Mesendoderm (in vitro differentiated cells): ENCODE results near the gene SUV39H2.
A peak's percentile ranks its signal among the peaks of the same experiment; 100 is the strongest.
"Not testable (repeated sequence)": the region's sequence is repeated elsewhere in the genome, so short reads cannot be mapped to it uniquely, and the experiment has no call there.

Source experiments
- DNase-seq: peaks from one replicate; pipeline ENCODE4 v3.0.0; 2013
- H2AK5ac ChIP-seq: 2 replicates; pipeline ENCODE4 v1.6.1; 2013; ENCODE audit warnings: low read length, inconsistent platforms
- H2BK120ac ChIP-seq: 2 replicates; pipeline ENCODE4 v1.6.1; 2013; ENCODE audit warnings: low read depth, mild to moderate bottlenecking, low read length, moderate library complexity, mixed read lengths
- H2BK15ac ChIP-seq: replicated peaks from 2 replicates; pipeline ENCODE4 v1.6.1; 2013; ENCODE audit warnings: low read depth, mild to moderate bottlenecking, moderate library complexity
- H2BK5ac ChIP-seq: 2 replicates; pipeline ENCODE4 v1.6.1; 2013; ENCODE audit warnings: low read length, inconsistent platforms
- H3K18ac ChIP-seq: 2 replicates; pipeline ENCODE4 v1.6.1; 2013; ENCODE audit warnings: mild to moderate bottlenecking, low read length, mixed read lengths
- H3K23ac ChIP-seq: one replicate; pipeline ENCODE4 v1.6.1; 2013; ENCODE audit warnings: low read length
- H3K27ac ChIP-seq: 2 replicates; pipeline ENCODE4 v1.5.1; 2013; ENCODE audit warnings: low read depth, mild to moderate bottlenecking, inconsistent platforms, low read length, moderate library complexity
- H3K27me3 ChIP-seq: 2 replicates; pipeline ENCODE4 v1.6.1; 2013; ENCODE audit warnings: low read length, control low read depth, mild to moderate bottlenecking, inconsistent platforms; ENCODE audit not compliant: insufficient read depth, poor library complexity
- H3K36me3 ChIP-seq: 2 replicates; pipeline ENCODE4 v1.6.1; 2013; ENCODE audit warnings: low read length, inconsistent platforms; ENCODE audit not compliant: control insufficient read depth, insufficient read depth
- H3K4ac ChIP-seq: one replicate; pipeline ENCODE4 v1.6.1; 2013; ENCODE audit warnings: low read depth, mild to moderate bottlenecking, low read length, moderate library complexity
- H3K4me1 ChIP-seq: 2 replicates; pipeline ENCODE4 v1.6.1; 2013; ENCODE audit warnings: low read depth, low read length, inconsistent platforms; ENCODE audit not compliant: control insufficient read depth
- H3K4me2 ChIP-seq: 2 replicates; pipeline ENCODE4 v1.6.1; 2013; ENCODE audit warnings: low read length
- H3K4me3 ChIP-seq: 2 replicates; pipeline ENCODE4 v1.5.1; 2013; ENCODE audit warnings: mild to moderate bottlenecking, low read length
- H3K56ac ChIP-seq: one replicate; pipeline ENCODE4 v1.6.1; 2013; ENCODE audit warnings: low read length
- H3K79me1 ChIP-seq: 2 replicates; pipeline ENCODE4 v1.6.1; 2013; ENCODE audit warnings: low read length, inconsistent platforms
- H3K79me2 ChIP-seq: 2 replicates; pipeline ENCODE4 v1.6.1; 2013; ENCODE audit warnings: mild to moderate bottlenecking, low read length; ENCODE audit not compliant: control insufficient read depth, insufficient read depth
- H3K9ac ChIP-seq: 2 replicates; pipeline ENCODE4 v1.6.1; 2013; ENCODE audit warnings: low read length, inconsistent platforms
- H4K5ac ChIP-seq: one replicate; pipeline ENCODE4 v1.6.1; 2013; ENCODE audit warnings: low read length
- H4K8ac ChIP-seq: one replicate; pipeline ENCODE4 v1.6.1; 2013; ENCODE audit warnings: low read depth, mild to moderate bottlenecking, control low read depth, low read length, moderate library complexity
- WGBS: extraction: QIAGEN DNeasy Blood & Tissue Kit; methylation state at CpG from one replicate; pipeline ENCODE4 v1.1.7; 2013; ENCODE audit warnings: low lambda C conversion rate, missing lambda C conversion rate; ENCODE audit not compliant: insufficient coverage; ENCODE audit errors: extremely low coverage; 5-methylcytosine and 5-hydroxymethylcytosine counted together

SUV39H2 gene

GRCh38 chr10:14864466-14864865 is 14.2 kb upstream of the SUV39H2 start:
- H2BK15ac ChIP-seq, H3K79me1 ChIP-seq, H3K4me3 ChIP-seq, H2BK5ac ChIP-seq, H2BK120ac ChIP-seq, H3K27ac ChIP-seq, H2AK5ac ChIP-seq, H4K5ac ChIP-seq, H3K27me3 ChIP-seq, H3K18ac ChIP-seq, DNase-seq, H3K79me2 ChIP-seq, H4K8ac ChIP-seq, H3K36me3 ChIP-seq, H3K23ac ChIP-seq, H3K4me2 ChIP-seq, H3K4ac ChIP-seq, H3K4me1 ChIP-seq, H3K9ac ChIP-seq, H3K56ac ChIP-seq: not testable (repeated sequence)
- no CpG with 5 or more reads among the region's 6 CpGs for WGBS

GRCh38 chr10:14864871-14865270 is 13.8 kb upstream of the SUV39H2 start:
- H3K4me3 ChIP-seq, H3K56ac ChIP-seq, DNase-seq, H2BK120ac ChIP-seq, H3K4me1 ChIP-seq, H3K36me3 ChIP-seq, H2AK5ac ChIP-seq, H3K4me2 ChIP-seq, H3K27ac ChIP-seq, H3K18ac ChIP-seq, H3K4ac ChIP-seq, H4K8ac ChIP-seq, H2BK5ac ChIP-seq, H3K9ac ChIP-seq, H3K27me3 ChIP-seq, H4K5ac ChIP-seq, H3K23ac ChIP-seq, H3K79me1 ChIP-seq, H3K79me2 ChIP-seq, H2BK15ac ChIP-seq: not testable (repeated sequence)
- no CpG with 5 or more reads among the region's 3 CpGs for WGBS

GRCh38 chr10:14873090-14873760 is 5.4 kb upstream of the SUV39H2 start:
- H3K4ac ChIP-seq, result no peak overlapping the region
- no peaks in the 10 kb centered on the region for H3K4me1 ChIP-seq
- H3K36me3 ChIP-seq, result no peaks in the 10 kb centered on the region
- peaks cover 2% of the 10 kb centered on the region for H3K79me2 ChIP-seq
- H4K8ac ChIP-seq, result no peak overlapping the region
- no peak overlapping the region for H2BK15ac ChIP-seq
- no peak overlapping the region for H3K4me2 ChIP-seq
- no peak overlapping the region for H3K18ac ChIP-seq
- no peak for DNase-seq
- no peak overlapping the region for H3K23ac ChIP-seq
- no peaks in the 10 kb centered on the region for H3K27me3 ChIP-seq
- no CpG with 5 or more reads among the region's 2 CpGs for WGBS
- no peak overlapping the region for H2BK5ac ChIP-seq
- no peak overlapping the region for H3K4me3 ChIP-seq
- H3K79me1 ChIP-seq, result peaks cover 3% of the 10 kb centered on the region
- no peak overlapping the region for H2BK120ac ChIP-seq
- H3K27ac ChIP-seq, result no peak overlapping the region
- H3K9ac ChIP-seq, result no peak overlapping the region
- H3K56ac ChIP-seq, result no peak overlapping the region
- no peak overlapping the region for H4K5ac ChIP-seq
- H2AK5ac ChIP-seq, result no peak overlapping the region

- Histone ChIP-seq H3K23ac (no peak overlapping the region), H3K18ac (no peak overlapping the region), H3K27me3 (no peaks in the 10 kb centered on the region), H3K9ac (no peak overlapping the region), H3K79me1 (peaks cover 5% of the 10 kb centered on the region), H3K4me3 (no peak overlapping the region), H4K5ac (no peak overlapping the region), H3K4me2 (no peak overlapping the region), H3K4ac (no peak overlapping the region), H3K36me3 (no peaks in the 10 kb centered on the region), H3K27ac (no peak overlapping the region), H3K79me2 (peaks cover 18% of the 10 kb centered on the region), H3K4me1 (no peaks in the 10 kb centered on the region), H2BK120ac (no peak overlapping the region), H2BK15ac (no peak overlapping the region), H3K56ac (no peak overlapping the region), H2BK5ac (no peak overlapping the region), H4K8ac (no peak overlapping the region), H2AK5ac (no peak overlapping the region)
- DNase-seq, result no peak
- no CpG with 5 or more reads among the region's 12 CpGs for WGBS
Measured at GRCh38 chr10:14875941-14876340, 2.7 kb upstream of the SUV39H2 start.

GRCh38 chr10:14876764-14877163 is 1.9 kb upstream of the SUV39H2 start:
- Histone ChIP-seq H3K9ac (peak overlapping the region; percentile 24), H3K79me2 (peaks cover 21% of the 10 kb centered on the region), H4K8ac (no peak overlapping the region), H3K4me3 (no peak overlapping the region), H3K4ac (no peak overlapping the region), H2BK15ac (no peak overlapping the region), H3K23ac (no peak overlapping the region), H2BK120ac (no peak overlapping the region), H3K27ac (no peak overlapping the region), H3K27me3 (no peaks in the 10 kb centered on the region), H2BK5ac (no peak overlapping the region), H3K4me1 (no peaks in the 10 kb centered on the region), H3K36me3 (no peaks in the 10 kb centered on the region), H3K79me1 (peaks cover 5% of the 10 kb centered on the region), H3K18ac (no peak overlapping the region), H2AK5ac (no peak overlapping the region), H3K56ac (peak overlapping the region; percentile 37), H4K5ac (no peak overlapping the region), H3K4me2 (no peak overlapping the region)
- DNase-seq, result no peak
- no CpG with 5 or more reads among the region's 9 CpGs for WGBS
